ENCODE results near the gene VPS18.

Gene VPS18

GRCh38 chr15:40869686-40870085, 24.6 kb upstream of the VPS18 start:
- no peak for DNase-seq

- DNase-seq: no peak
These were observed 23.5 kb upstream of the VPS18 start for GRCh38 chr15:40870716-40871115.

- no peak for DNase-seq
These were observed 22.3 kb upstream of the VPS18 start for GRCh38 chr15:40871749-40872617.

GRCh38 chr15:40872791-40873693, 21.2 kb upstream of the VPS18 start:
- no peak for DNase-seq

GRCh38 chr15:40873694-40874561, 20.3 kb upstream of the VPS18 start, which contains the start of gene RHOV:
Gene RHOV, minus strand, starts transcription at chr15:40874234. Its CDS starts 95 bp downstream, at chr15:40874139.
- peak; percentile 43 for DNase-seq

GRCh38 chr15:40875991-40876730, 18.1 kb upstream of the VPS18 start:
- DNase-seq: no peak

GRCh38 chr15:40877694-40878093, 16.6 kb upstream of the VPS18 start:
- no peak for DNase-seq

- no peak for DNase-seq
These were observed 15.5 kb upstream of the VPS18 start for GRCh38 chr15:40878785-40879184.

GRCh38 chr15:40879609-40880008, 14.6 kb upstream of the VPS18 start:
- no peak for DNase-seq

- DNase-seq: no peak
These were observed 12.9 kb upstream of the VPS18 start for GRCh38 chr15:40881351-40881750.

- DNase-seq: no peak
These were observed 7.7 kb upstream of the VPS18 start for GRCh38 chr15:40886586-40886985.

GRCh38 chr15:40889112-40889511, 5.1 kb upstream of the VPS18 start:
- DNase-seq: no peak

- DNase-seq: no peak
These were observed 3.1 kb upstream of the VPS18 start for GRCh38 chr15:40891138-40891537.

GRCh38 chr15:40891810-40892446, 2.3 kb upstream of the VPS18 start:
- DNase-seq: peak; percentile 34

GRCh38 chr15:40892447-40893012, 1.7 kb upstream of the VPS18 start:
- no peak for DNase-seq

- no peak for DNase-seq
These were observed 1.1 kb upstream of the VPS18 start for GRCh38 chr15:40893019-40893670.

GRCh38 chr15:40894681-40895448, 615 bp downstream of the VPS18 start:
- DNase-seq: peak; percentile 44

GRCh38 chr15:40899536-40900207, 5.4 kb downstream of the VPS18 start:
- no peak for DNase-seq

Measured in NCI-H1092 treated with DMSO at 0.1 percent for 48 hours (cell line).